ENCODE results near the gene DNM2.

DNA sequence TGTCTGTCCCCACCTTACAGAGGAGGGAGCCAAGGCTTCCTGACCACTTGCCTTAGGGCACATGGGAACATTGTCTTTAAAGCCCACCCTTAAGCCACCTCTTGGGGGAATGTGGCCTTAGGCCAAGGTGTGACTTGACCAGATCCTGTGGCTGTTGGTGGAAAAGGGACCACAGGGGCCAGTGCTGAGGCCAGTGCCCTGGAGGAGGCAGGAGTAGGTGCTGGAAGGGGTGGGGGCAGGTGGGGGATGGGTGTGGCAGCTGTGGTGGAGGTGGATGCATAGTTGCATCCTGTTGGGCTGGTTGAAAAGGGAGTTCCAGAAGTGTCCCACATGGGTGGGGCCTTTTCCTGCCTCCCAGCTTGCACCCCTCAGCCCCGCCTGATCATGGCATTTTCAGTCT, 44.8 kb downstream of the DNM2 start:
- TF ChIP-seq, protein P1, sequence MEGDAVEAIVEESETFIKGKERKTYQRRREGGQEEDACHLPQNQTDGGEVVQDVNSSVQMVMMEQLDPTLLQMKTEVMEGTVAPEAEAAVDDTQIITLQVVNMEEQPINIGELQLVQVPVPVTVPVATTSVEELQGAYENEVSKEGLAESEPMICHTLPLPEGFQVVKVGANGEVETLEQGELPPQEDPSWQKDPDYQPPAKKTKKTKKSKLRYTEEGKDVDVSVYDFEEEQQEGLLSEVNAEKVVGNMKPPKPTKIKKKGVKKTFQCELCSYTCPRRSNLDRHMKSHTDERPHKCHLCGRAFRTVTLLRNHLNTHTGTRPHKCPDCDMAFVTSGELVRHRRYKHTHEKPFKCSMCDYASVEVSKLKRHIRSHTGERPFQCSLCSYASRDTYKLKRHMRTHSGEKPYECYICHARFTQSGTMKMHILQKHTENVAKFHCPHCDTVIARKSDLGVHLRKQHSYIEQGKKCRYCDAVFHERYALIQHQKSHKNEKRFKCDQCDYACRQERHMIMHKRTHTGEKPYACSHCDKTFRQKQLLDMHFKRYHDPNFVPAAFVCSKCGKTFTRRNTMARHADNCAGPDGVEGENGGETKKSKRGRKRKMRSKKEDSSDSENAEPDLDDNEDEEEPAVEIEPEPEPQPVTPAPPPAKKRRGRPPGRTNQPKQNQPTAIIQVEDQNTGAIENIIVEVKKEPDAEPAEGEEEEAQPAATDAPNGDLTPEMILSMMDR (conservative IDR thresholded peaks at IDR 0.05) = no peak
- no peak for TF ChIP-seq ZFX (IDR thresholded peaks at IDR 0.05)
